HEK293 (cell line): ENCODE data around the gene PDCD4.

Experiments
- BCL11A ChIP-seq: fragments of 450-650 bp; formaldehyde crosslinking; IDR thresholded peaks from 2 replicates; pipeline ENCODE4 v1.5.1; 2016; ENCODE audit warnings: low read depth, missing biosample characterization, missing genetic modification characterization
- KLF10 ChIP-seq: fragments of 450-650 bp; IDR thresholded peaks from 2 replicates; pipeline ENCODE4 v1.5.1; 2018; ENCODE audit warnings: missing biosample characterization, mild to moderate bottlenecking, missing genetic modification characterization
- SCRT2 ChIP-seq: fragments of 450-650 bp; formaldehyde crosslinking; IDR thresholded peaks from 2 replicates; pipeline ENCODE4 v1.5.1; 2016; ENCODE audit warnings: missing biosample characterization, missing genetic modification characterization
- SP3 ChIP-seq: fragments of 450-650 bp; formaldehyde crosslinking; IDR thresholded peaks from 2 replicates; pipeline ENCODE4 v1.5.1; 2016; ENCODE audit warnings: missing biosample characterization, missing genetic modification characterization
- ZBTB48 ChIP-seq: fragments of 450-650 bp; formaldehyde crosslinking; IDR thresholded peaks from 2 replicates; pipeline ENCODE4 v1.5.1; 2016; ENCODE audit warnings: missing biosample characterization, missing genetic modification characterization
- ZFP69B ChIP-seq: fragments of 450-650 bp; formaldehyde crosslinking; IDR thresholded peaks from 2 replicates; pipeline ENCODE4 v1.5.1; 2016; ENCODE audit warnings: missing biosample characterization, missing genetic modification characterization
- ZNF350 ChIP-seq: fragments of 450-650 bp; formaldehyde crosslinking; IDR thresholded peaks from 2 replicates; pipeline ENCODE4 v1.5.0; 2017; ENCODE audit warnings: missing biosample characterization, mild to moderate bottlenecking, missing genetic modification characterization
- ZNF416 ChIP-seq: fragments of 450-650 bp; formaldehyde crosslinking; IDR thresholded peaks from 2 replicates; pipeline ENCODE4 v1.5.1; 2016; ENCODE audit warnings: missing biosample characterization, missing genetic modification characterization
- ZNF600 ChIP-seq: fragments of 450-650 bp; formaldehyde crosslinking; IDR thresholded peaks from 2 replicates; pipeline ENCODE4 v1.5.1; 2016; ENCODE audit warnings: missing biosample characterization, missing genetic modification characterization
- ZNF701 ChIP-seq: fragments of 450-650 bp; formaldehyde crosslinking; IDR thresholded peaks from 2 replicates; pipeline ENCODE4 v1.5.1; 2016; ENCODE audit warnings: missing biosample characterization, missing genetic modification characterization
- ZNF837 ChIP-seq: fragments of 450-650 bp; formaldehyde crosslinking; IDR thresholded peaks from 2 replicates; pipeline ENCODE4 v1.5.1; 2016; ENCODE audit warnings: missing biosample characterization, missing genetic modification characterization
- TF ChIP-seq, protein P1 (sequence below): fragments of 450-650 bp; formaldehyde crosslinking; optimal IDR thresholded peaks from 2 replicates; pipeline ENCODE3; 2016; ENCODE audit warnings: missing biosample characterization, mild to moderate bottlenecking, missing genetic modification characterization
- TF ChIP-seq, protein P2 (sequence below): fragments of 450-650 bp; formaldehyde crosslinking; IDR thresholded peaks from 2 replicates; pipeline ENCODE4 v1.5.1; 2017; ENCODE audit warnings: missing biosample characterization, missing genetic modification characterization
- TF ChIP-seq, protein P3 (sequence below): IDR thresholded peaks from 2 replicates; pipeline ENCODE4 v1.6.1; 2011; ENCODE audit warnings: mild to moderate bottlenecking, low read depth, low read length, borderline replicate concordance
- TF ChIP-seq, protein P4 (sequence below): fragments of 450-650 bp; formaldehyde crosslinking; IDR thresholded peaks from 2 replicates; pipeline ENCODE4 v1.5.1; 2016; ENCODE audit warnings: missing biosample characterization, missing genetic modification characterization
- TF ChIP-seq, protein P5 (sequence below): fragments of 450-650 bp; formaldehyde crosslinking; IDR thresholded peaks from 2 replicates; pipeline ENCODE4 v1.5.1; 2016; ENCODE audit warnings: missing biosample characterization, missing genetic modification characterization, low read depth
- TF ChIP-seq, protein P6 (sequence below): fragments of 450-650 bp; IDR thresholded peaks from 2 replicates; pipeline ENCODE4 v1.5.1; 2018; ENCODE audit warnings: missing biosample characterization, mild to moderate bottlenecking, missing genetic modification characterization
- TF ChIP-seq, protein P7 (sequence below): fragments of 450-650 bp; formaldehyde crosslinking; IDR thresholded peaks from 2 replicates; pipeline ENCODE4 v1.5.1; 2016; ENCODE audit warnings: missing biosample characterization, missing genetic modification characterization
- TF ChIP-seq, protein P8 (sequence below): fragments of 450-650 bp; formaldehyde crosslinking; IDR thresholded peaks from 2 replicates; pipeline ENCODE4 v1.5.1; 2016; ENCODE audit warnings: missing biosample characterization, missing genetic modification characterization
- TF ChIP-seq, protein P9 (sequence below): fragments of 450-650 bp; formaldehyde crosslinking; IDR thresholded peaks from 2 replicates; pipeline ENCODE4 v1.5.1; 2016; ENCODE audit warnings: missing biosample characterization, missing genetic modification characterization, borderline replicate concordance

The PDCD4 gene

DNA sequence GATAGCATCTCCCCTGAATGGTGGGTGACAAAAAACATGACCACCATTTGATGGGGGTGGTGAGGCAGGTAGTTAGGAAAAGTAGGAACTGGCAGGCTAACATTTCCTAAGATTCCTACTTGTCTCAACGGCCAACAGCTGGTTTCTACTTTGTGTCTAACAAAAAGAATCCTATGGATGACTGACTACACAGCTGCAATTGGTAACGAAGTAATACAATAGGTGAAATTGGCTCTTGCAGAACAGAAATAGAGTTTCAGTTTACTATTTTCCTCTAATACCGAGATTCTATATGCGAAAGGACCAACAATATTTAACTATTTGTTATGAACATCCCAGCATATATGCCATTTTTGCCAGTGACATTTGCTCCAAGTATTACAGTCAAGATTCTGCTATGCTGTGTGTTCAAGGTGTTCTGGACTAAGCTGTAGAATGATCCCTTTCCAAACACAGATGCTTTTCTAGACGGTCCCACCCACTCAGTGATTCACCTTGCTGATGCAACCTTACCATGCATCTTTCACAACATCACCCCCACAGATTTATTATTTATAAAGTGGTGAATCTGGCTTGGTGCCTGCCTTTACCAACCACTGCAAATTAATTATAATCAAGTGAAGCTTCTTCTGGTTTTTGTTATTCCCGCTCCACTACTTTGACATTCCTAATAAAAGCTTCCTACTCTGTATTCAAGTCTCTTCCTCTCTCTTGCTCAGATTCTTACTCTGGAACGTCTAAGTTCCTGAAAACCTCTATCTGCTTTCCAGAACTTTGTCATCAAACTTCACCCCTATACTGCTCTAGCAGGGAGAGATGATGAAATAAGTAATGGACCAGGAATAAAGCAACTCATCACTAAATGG lies 30.5 kb downstream of the PDCD4 start (continued):
- TF ChIP-seq, protein P1, sequence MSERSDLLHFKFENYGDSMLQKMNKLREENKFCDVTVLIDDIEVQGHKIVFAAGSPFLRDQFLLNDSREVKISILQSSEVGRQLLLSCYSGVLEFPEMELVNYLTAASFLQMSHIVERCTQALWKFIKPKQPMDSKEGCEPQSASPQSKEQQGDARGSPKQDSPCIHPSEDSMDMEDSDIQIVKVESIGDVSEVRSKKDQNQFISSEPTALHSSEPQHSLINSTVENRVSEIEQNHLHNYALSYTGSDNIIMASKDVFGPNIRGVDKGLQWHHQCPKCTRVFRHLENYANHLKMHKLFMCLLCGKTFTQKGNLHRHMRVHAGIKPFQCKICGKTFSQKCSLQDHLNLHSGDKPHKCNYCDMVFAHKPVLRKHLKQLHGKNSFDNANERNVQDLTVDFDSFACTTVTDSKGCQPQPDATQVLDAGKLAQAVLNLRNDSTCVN (tag by site-specific recombination): no peak
- TF ChIP-seq SCRT2 (tag by site-specific recombination) (no peak), KLF10 (tag by site-specific recombination) (0 out of 2 replicates have a peak, but pooled peaks have one; percentile 20), BCL11A (tag by site-specific recombination) (no peak), ZFP69B (tag by site-specific recombination) (peak; percentile 61), ZNF837 (no peak), SP3 (tag by site-specific recombination) (peak; percentile 47; the same call in 1 of the 2 replicates), ZNF416 (tag by site-specific recombination) (no peak), ZNF350 (tag by site-specific recombination) (no peak), ZNF701 (tag by site-specific recombination) (no peak), ZNF600 (tag by site-specific recombination) (peak; percentile 76), ZBTB48 (tag by site-specific recombination) (no peak)
- TF ChIP-seq, protein P2, sequence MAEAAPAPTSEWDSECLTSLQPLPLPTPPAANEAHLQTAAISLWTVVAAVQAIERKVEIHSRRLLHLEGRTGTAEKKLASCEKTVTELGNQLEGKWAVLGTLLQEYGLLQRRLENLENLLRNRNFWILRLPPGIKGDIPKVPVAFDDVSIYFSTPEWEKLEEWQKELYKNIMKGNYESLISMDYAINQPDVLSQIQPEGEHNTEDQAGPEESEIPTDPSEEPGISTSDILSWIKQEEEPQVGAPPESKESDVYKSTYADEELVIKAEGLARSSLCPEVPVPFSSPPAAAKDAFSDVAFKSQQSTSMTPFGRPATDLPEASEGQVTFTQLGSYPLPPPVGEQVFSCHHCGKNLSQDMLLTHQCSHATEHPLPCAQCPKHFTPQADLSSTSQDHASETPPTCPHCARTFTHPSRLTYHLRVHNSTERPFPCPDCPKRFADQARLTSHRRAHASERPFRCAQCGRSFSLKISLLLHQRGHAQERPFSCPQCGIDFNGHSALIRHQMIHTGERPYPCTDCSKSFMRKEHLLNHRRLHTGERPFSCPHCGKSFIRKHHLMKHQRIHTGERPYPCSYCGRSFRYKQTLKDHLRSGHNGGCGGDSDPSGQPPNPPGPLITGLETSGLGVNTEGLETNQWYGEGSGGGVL (tag by site-specific recombination): peak; percentile 22
- TF ChIP-seq, protein P3, sequence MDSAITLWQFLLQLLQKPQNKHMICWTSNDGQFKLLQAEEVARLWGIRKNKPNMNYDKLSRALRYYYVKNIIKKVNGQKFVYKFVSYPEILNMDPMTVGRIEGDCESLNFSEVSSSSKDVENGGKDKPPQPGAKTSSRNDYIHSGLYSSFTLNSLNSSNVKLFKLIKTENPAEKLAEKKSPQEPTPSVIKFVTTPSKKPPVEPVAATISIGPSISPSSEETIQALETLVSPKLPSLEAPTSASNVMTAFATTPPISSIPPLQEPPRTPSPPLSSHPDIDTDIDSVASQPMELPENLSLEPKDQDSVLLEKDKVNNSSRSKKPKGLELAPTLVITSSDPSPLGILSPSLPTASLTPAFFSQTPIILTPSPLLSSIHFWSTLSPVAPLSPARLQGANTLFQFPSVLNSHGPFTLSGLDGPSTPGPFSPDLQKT: no peak
- TF ChIP-seq, protein P4, sequence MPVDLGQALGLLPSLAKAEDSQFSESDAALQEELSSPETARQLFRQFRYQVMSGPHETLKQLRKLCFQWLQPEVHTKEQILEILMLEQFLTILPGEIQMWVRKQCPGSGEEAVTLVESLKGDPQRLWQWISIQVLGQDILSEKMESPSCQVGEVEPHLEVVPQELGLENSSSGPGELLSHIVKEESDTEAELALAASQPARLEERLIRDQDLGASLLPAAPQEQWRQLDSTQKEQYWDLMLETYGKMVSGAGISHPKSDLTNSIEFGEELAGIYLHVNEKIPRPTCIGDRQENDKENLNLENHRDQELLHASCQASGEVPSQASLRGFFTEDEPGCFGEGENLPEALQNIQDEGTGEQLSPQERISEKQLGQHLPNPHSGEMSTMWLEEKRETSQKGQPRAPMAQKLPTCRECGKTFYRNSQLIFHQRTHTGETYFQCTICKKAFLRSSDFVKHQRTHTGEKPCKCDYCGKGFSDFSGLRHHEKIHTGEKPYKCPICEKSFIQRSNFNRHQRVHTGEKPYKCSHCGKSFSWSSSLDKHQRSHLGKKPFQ (tag by site-specific recombination): no peak
- TF ChIP-seq, protein P5, sequence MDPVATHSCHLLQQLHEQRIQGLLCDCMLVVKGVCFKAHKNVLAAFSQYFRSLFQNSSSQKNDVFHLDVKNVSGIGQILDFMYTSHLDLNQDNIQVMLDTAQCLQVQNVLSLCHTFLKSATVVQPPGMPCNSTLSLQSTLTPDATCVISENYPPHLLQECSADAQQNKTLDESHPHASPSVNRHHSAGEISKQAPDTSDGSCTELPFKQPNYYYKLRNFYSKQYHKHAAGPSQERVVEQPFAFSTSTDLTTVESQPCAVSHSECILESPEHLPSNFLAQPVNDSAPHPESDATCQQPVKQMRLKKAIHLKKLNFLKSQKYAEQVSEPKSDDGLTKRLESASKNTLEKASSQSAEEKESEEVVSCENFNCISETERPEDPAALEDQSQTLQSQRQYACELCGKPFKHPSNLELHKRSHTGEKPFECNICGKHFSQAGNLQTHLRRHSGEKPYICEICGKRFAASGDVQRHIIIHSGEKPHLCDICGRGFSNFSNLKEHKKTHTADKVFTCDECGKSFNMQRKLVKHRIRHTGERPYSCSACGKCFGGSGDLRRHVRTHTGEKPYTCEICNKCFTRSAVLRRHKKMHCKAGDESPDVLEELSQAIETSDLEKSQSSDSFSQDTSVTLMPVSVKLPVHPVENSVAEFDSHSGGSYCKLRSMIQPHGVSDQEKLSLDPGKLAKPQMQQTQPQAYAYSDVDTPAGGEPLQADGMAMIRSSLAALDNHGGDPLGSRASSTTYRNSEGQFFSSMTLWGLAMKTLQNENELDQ: no peak
- TF ChIP-seq, protein P6, sequence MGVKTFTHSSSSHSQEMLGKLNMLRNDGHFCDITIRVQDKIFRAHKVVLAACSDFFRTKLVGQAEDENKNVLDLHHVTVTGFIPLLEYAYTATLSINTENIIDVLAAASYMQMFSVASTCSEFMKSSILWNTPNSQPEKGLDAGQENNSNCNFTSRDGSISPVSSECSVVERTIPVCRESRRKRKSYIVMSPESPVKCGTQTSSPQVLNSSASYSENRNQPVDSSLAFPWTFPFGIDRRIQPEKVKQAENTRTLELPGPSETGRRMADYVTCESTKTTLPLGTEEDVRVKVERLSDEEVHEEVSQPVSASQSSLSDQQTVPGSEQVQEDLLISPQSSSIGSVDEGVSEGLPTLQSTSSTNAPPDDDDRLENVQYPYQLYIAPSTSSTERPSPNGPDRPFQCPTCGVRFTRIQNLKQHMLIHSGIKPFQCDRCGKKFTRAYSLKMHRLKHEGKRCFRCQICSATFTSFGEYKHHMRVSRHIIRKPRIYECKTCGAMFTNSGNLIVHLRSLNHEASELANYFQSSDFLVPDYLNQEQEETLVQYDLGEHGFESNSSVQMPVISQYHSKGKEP (tag by site-specific recombination): 0 out of 2 replicates have a peak, but pooled peaks have one; percentile 7
- TF ChIP-seq, protein P7, sequence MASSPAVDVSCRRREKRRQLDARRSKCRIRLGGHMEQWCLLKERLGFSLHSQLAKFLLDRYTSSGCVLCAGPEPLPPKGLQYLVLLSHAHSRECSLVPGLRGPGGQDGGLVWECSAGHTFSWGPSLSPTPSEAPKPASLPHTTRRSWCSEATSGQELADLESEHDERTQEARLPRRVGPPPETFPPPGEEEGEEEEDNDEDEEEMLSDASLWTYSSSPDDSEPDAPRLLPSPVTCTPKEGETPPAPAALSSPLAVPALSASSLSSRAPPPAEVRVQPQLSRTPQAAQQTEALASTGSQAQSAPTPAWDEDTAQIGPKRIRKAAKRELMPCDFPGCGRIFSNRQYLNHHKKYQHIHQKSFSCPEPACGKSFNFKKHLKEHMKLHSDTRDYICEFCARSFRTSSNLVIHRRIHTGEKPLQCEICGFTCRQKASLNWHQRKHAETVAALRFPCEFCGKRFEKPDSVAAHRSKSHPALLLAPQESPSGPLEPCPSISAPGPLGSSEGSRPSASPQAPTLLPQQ (tag by site-specific recombination): peak; percentile 78
- TF ChIP-seq, protein P8, sequence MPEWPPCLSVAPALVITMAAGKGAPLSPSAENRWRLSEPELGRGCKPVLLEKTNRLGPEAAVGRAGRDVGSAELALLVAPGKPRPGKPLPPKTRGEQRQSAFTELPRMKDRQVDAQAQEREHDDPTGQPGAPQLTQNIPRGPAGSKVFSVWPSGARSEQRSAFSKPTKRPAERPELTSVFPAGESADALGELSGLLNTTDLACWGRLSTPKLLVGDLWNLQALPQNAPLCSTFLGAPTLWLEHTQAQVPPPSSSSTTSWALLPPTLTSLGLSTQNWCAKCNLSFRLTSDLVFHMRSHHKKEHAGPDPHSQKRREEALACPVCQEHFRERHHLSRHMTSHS: no peak
- TF ChIP-seq, protein P9, sequence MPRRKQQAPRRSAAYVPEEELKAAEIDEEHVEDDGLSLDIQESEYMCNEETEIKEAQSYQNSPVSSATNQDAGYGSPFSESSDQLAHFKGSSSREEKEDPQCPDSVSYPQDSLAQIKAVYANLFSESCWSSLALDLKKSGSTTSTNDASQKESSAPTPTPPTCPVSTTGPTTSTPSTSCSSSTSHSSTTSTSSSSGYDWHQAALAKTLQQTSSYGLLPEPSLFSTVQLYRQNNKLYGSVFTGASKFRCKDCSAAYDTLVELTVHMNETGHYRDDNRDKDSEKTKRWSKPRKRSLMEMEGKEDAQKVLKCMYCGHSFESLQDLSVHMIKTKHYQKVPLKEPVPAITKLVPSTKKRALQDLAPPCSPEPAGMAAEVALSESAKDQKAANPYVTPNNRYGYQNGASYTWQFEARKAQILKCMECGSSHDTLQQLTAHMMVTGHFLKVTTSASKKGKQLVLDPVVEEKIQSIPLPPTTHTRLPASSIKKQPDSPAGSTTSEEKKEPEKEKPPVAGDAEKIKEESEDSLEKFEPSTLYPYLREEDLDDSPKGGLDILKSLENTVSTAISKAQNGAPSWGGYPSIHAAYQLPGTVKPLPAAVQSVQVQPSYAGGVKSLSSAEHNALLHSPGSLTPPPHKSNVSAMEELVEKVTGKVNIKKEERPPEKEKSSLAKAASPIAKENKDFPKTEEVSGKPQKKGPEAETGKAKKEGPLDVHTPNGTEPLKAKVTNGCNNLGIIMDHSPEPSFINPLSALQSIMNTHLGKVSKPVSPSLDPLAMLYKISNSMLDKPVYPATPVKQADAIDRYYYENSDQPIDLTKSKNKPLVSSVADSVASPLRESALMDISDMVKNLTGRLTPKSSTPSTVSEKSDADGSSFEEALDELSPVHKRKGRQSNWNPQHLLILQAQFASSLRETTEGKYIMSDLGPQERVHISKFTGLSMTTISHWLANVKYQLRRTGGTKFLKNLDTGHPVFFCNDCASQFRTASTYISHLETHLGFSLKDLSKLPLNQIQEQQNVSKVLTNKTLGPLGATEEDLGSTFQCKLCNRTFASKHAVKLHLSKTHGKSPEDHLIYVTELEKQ (tag by site-specific recombination): no peak
